ENCODE data around the gene CCDC178.
A peak's percentile ranks its signal among the peaks of the same experiment; 100 is the strongest.
"Not testable (repeated sequence)": the region's sequence is repeated elsewhere in the genome, so short reads cannot be mapped to it uniquely, and the experiment has no call there.

Gene CCDC178

GRCh38 chr18:33231474-33232317 lies 208.8 kb downstream of the CCDC178 start:
- DNase-seq (ENCODE audit: low spot score) = peak; percentile 88

GRCh38 chr18:33212363-33212762 lies 228.2 kb downstream of the CCDC178 start:
- DNase-seq (ENCODE audit: low spot score) = no peak

- DNase-seq (ENCODE audit: low spot score) = peak; percentile 48
Observed at GRCh38 chr18:33210575-33211189, 229.8 kb downstream of the CCDC178 start.

GRCh38 chr18:33205777-33206176 lies 234.7 kb downstream of the CCDC178 start:
- no peak for DNase-seq (ENCODE audit: low spot score)

GRCh38 chr18:33201509-33201926 lies 239.0 kb downstream of the CCDC178 start:
- peak; percentile 52 for DNase-seq (ENCODE audit: low spot score)

GRCh38 chr18:33195795-33196194 lies 244.7 kb downstream of the CCDC178 start:
- DNase-seq (ENCODE audit: low spot score) = no peak

- DNase-seq (ENCODE audit: low spot score) = no peak
Observed at GRCh38 chr18:33194793-33195192, 245.7 kb downstream of the CCDC178 start.

GRCh38 chr18:33184958-33185357 lies 255.6 kb downstream of the CCDC178 start:
- no peak for DNase-seq (ENCODE audit: low spot score)

GRCh38 chr18:33184175-33184574 lies 256.3 kb downstream of the CCDC178 start:
- DNase-seq (ENCODE audit: low spot score) = no peak

GRCh38 chr18:33183136-33183535 lies 257.4 kb downstream of the CCDC178 start:
- DNase-seq (ENCODE audit: low spot score) = no peak

- no peak for DNase-seq (ENCODE audit: low spot score)
Observed at GRCh38 chr18:33181016-33181415, 259.5 kb downstream of the CCDC178 start.

GRCh38 chr18:33169218-33169617 lies 271.3 kb downstream of the CCDC178 start:
- DNase-seq (ENCODE audit: low spot score) = no peak

GRCh38 chr18:33164121-33164520 lies 276.4 kb downstream of the CCDC178 start:
- not testable (repeated sequence) for DNase-seq (ENCODE audit: low spot score)

GRCh38 chr18:33161131-33161530 lies 279.4 kb downstream of the CCDC178 start:
- DNase-seq (ENCODE audit: low spot score) = no peak

- no peak for DNase-seq (ENCODE audit: low spot score)
Observed at GRCh38 chr18:33159151-33159550, 281.4 kb downstream of the CCDC178 start.

GRCh38 chr18:33157893-33158292 lies 282.6 kb downstream of the CCDC178 start:
- DNase-seq (ENCODE audit: low spot score) = no peak

- no peak for DNase-seq (ENCODE audit: low spot score)
Observed at GRCh38 chr18:33156906-33157470, 283.5 kb downstream of the CCDC178 start.

- no peak for DNase-seq (ENCODE audit: low spot score)
Observed at GRCh38 chr18:33154049-33154448, 286.5 kb downstream of the CCDC178 start.

- DNase-seq (ENCODE audit: low spot score) = no peak
Observed at GRCh38 chr18:33152376-33152775, 288.1 kb downstream of the CCDC178 start.

GRCh38 chr18:33147811-33148210 lies 292.7 kb downstream of the CCDC178 start:
- not testable (repeated sequence) for DNase-seq (ENCODE audit: low spot score)

GRCh38 chr18:33146014-33146413 lies 294.5 kb downstream of the CCDC178 start:
- DNase-seq (ENCODE audit: low spot score) = no peak

- DNase-seq (ENCODE audit: low spot score) = no peak
Observed at GRCh38 chr18:33135951-33136660, 304.4 kb downstream of the CCDC178 start.

Data from pons (tissue), 1 donor.